ENCODE measurements around the gene LAMP5.

DNA sequence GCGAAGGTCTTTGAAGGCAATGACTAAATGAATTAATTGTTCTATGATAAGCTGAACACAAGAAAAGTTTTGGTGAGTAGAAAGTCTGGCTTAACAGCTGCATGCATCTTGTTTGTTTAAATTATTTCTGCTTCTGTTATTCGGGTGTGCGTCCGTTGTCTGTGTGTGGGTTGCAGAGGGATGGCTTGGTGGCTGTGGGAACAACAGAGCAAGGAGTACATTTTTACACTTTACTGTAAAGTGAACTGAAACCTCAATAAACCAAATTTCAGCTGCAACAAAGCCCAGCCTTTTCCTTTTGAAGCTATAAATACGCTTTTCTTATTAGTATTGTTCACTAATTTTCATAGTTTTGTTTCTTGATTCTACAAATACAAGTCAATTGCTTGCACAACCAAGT, 3.5 kb upstream of the LAMP5 start:
- TF ChIP-seq, protein P1, sequence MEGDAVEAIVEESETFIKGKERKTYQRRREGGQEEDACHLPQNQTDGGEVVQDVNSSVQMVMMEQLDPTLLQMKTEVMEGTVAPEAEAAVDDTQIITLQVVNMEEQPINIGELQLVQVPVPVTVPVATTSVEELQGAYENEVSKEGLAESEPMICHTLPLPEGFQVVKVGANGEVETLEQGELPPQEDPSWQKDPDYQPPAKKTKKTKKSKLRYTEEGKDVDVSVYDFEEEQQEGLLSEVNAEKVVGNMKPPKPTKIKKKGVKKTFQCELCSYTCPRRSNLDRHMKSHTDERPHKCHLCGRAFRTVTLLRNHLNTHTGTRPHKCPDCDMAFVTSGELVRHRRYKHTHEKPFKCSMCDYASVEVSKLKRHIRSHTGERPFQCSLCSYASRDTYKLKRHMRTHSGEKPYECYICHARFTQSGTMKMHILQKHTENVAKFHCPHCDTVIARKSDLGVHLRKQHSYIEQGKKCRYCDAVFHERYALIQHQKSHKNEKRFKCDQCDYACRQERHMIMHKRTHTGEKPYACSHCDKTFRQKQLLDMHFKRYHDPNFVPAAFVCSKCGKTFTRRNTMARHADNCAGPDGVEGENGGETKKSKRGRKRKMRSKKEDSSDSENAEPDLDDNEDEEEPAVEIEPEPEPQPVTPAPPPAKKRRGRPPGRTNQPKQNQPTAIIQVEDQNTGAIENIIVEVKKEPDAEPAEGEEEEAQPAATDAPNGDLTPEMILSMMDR (IDR thresholded peaks at IDR 0.05), result no peak
- no peak for TF ChIP-seq EZH2 (IDR thresholded peaks at IDR 0.05)
